H9 (cell line): ENCODE measurements around the gene TNPO3. TPM values are rescaled to one million over a fixed set of nuclear protein-coding genes. Genes with fewer than 3 reads are reported as not detected.

ENCODE experiments used
- DNase-seq: peaks from one replicate; pipeline ENCODE4 v3.0.0-alpha.2; 2017
- H2AFZ ChIP-seq: one replicate; pipeline ENCODE4 v1.6.1; 2013; ENCODE audit warnings: mild to moderate bottlenecking, low read length, control low read depth, moderate library complexity
- H2AK5ac ChIP-seq: 2 replicates; pipeline ENCODE4 v1.6.1; 2013; ENCODE audit warnings: low read length, control low read depth, mixed read lengths; ENCODE audit not compliant: insufficient read length
- H2BK120ac ChIP-seq: one replicate; pipeline ENCODE4 v1.6.1; 2013; ENCODE audit warnings: low read depth, mild to moderate bottlenecking, low read length, control low read depth, inconsistent platforms; ENCODE audit not compliant: poor library complexity, severe bottlenecking
- H2BK12ac ChIP-seq: 2 replicates; pipeline ENCODE4 v1.6.1; 2013; ENCODE audit warnings: low read length, control low read depth, mixed read lengths, low read depth; ENCODE audit not compliant: insufficient read length
- H2BK15ac ChIP-seq: 2 replicates; pipeline ENCODE4 v1.6.1; 2013; ENCODE audit warnings: low read depth, low read length, control low read depth
- H2BK20ac ChIP-seq: one replicate; pipeline ENCODE4 v1.6.1; 2013; ENCODE audit warnings: low read depth, mild to moderate bottlenecking, low read length, control low read depth, inconsistent platforms; ENCODE audit not compliant: poor library complexity, severe bottlenecking
- H2BK5ac ChIP-seq: 2 replicates; pipeline ENCODE4 v1.6.1; 2013; ENCODE audit warnings: low read length, control low read depth, mixed read lengths; ENCODE audit not compliant: insufficient read length
- H3K14ac ChIP-seq: 2 replicates; pipeline ENCODE4 v1.6.1; 2013; ENCODE audit warnings: low read length, control low read depth; ENCODE audit not compliant: insufficient read depth
- H3K18ac ChIP-seq: 2 replicates; pipeline ENCODE4 v1.6.1; 2013; ENCODE audit warnings: low read depth, mild to moderate bottlenecking, mixed read lengths, low read length, control low read depth; ENCODE audit not compliant: insufficient read length
- H3K23ac ChIP-seq: 2 replicates; pipeline ENCODE4 v1.6.1; 2013; ENCODE audit warnings: low read length, control low read depth, mixed read lengths, low read depth; ENCODE audit not compliant: insufficient read length
- H3K23me2 ChIP-seq: 2 replicates; pipeline ENCODE4 v1.6.1; 2013; ENCODE audit warnings: low read depth, mild to moderate bottlenecking, mixed read lengths, low read length, control low read depth; ENCODE audit not compliant: insufficient read length, poor library complexity, severe bottlenecking
- H3K27ac ChIP-seq: 2 replicates; pipeline ENCODE4 v1.5.1; 2013; ENCODE audit warnings: low read length, control low read depth, mixed read lengths, low read depth; ENCODE audit not compliant: insufficient read length
- H3K27me3 ChIP-seq: 2 replicates; pipeline ENCODE4 v1.6.1; 2013; ENCODE audit warnings: low read length, control low read depth, inconsistent platforms; ENCODE audit not compliant: insufficient read depth
- H3K4ac ChIP-seq: 2 replicates; pipeline ENCODE4 v1.6.1; 2013; ENCODE audit warnings: low read depth, mild to moderate bottlenecking, control low read depth, inconsistent platforms, low read length, moderate library complexity
- H3K4me1 ChIP-seq: 2 replicates; pipeline ENCODE4 v1.6.1; 2013; ENCODE audit warnings: low read length, control low read depth, inconsistent platforms; ENCODE audit not compliant: insufficient read depth
- H3K4me2 ChIP-seq: 2 replicates; pipeline ENCODE4 v1.6.1; 2013; ENCODE audit warnings: low read length, control low read depth, mixed read lengths; ENCODE audit not compliant: insufficient read length, insufficient read depth
- H3K56ac ChIP-seq: 2 replicates; pipeline ENCODE4 v1.6.1; 2013; ENCODE audit warnings: low read depth, mild to moderate bottlenecking, mixed read lengths, low read length, control low read depth; ENCODE audit not compliant: insufficient read length
- H3K79me1 ChIP-seq: 2 replicates; pipeline ENCODE4 v1.6.1; 2013; ENCODE audit warnings: low read depth, mild to moderate bottlenecking, moderate library complexity, low read length, control low read depth, inconsistent platforms; ENCODE audit not compliant: insufficient read depth, poor library complexity, severe bottlenecking
- H3K79me2 ChIP-seq: 2 replicates; pipeline ENCODE4 v1.6.1; 2013; ENCODE audit warnings: low read length, control low read depth, inconsistent platforms; ENCODE audit not compliant: insufficient read depth
- H3K9ac ChIP-seq: 2 replicates; pipeline ENCODE4 v1.6.1; 2013; ENCODE audit warnings: low read length, control low read depth, mixed read lengths; ENCODE audit not compliant: insufficient read length; ENCODE audit errors: extremely low read depth
- H3K9me3 ChIP-seq: one replicate; pipeline ENCODE4 v1.6.1; 2013; ENCODE audit warnings: low read depth, low read length, inconsistent platforms; ENCODE audit not compliant: control insufficient read depth
- H3T11ph ChIP-seq: one replicate; pipeline ENCODE4 v1.6.1; 2013; ENCODE audit warnings: mild to moderate bottlenecking, low read length, control low read depth, inconsistent platforms
- H4K20me1 ChIP-seq: one replicate; pipeline ENCODE4 v1.6.1; 2013; ENCODE audit not compliant: control insufficient read depth, insufficient read length, insufficient read depth
- H4K5ac ChIP-seq: 2 replicates; pipeline ENCODE4 v1.6.1; 2013; ENCODE audit warnings: low read depth, mild to moderate bottlenecking, mixed read lengths, low read length, control low read depth; ENCODE audit not compliant: insufficient read length
- H4K8ac ChIP-seq: replicated peaks from 2 replicates; pipeline ENCODE4 v1.6.1; 2013; ENCODE audit warnings: low read length, control low read depth, mixed read lengths, low read depth; ENCODE audit not compliant: insufficient read length
- H4K91ac ChIP-seq: 2 replicates; pipeline ENCODE4 v1.6.1; 2013; ENCODE audit warnings: low read depth, mild to moderate bottlenecking, moderate library complexity, mixed read lengths, low read length, control low read depth; ENCODE audit not compliant: insufficient read length
- H3K27ac Mint-ChIP-seq, 3 experiments: 2 replicates in 2 of 3; 3 replicates in 1 of 3; pipeline ENCODE4 v1.8.0; 2020 to 2021; ENCODE audit warnings: mixed read lengths in 3 of 3, mild to moderate bottlenecking in 1 of 3, moderate library complexity in 1 of 3
- H3K27me3 Mint-ChIP-seq: 2 replicates; pipeline ENCODE4 v1.8.0; 2021; ENCODE audit warnings: low read depth, mild to moderate bottlenecking, moderate library complexity, mixed read lengths
- H3K36me3 Mint-ChIP-seq, 3 experiments: 2 replicates in 2 of 3; 3 replicates in 1 of 3; pipeline ENCODE4 v1.8.0; 2020 to 2021; ENCODE audit warnings: low read depth in 3 of 3, mixed read lengths in 3 of 3; ENCODE audit not compliant: insufficient read depth in 1 of 3
- H3K4me1 Mint-ChIP-seq, 2 experiments: 2 replicates each; pipeline ENCODE4 v1.8.0; 2020; ENCODE audit warnings: mixed read lengths in 2 of 2
- H3K4me3 Mint-ChIP-seq, 2 experiments: 2 replicates in 1 of 2; 3 replicates in 1 of 2; pipeline ENCODE4 v1.8.0; 2020 to 2021; ENCODE audit warnings: mild to moderate bottlenecking in 2 of 2, mixed read lengths in 2 of 2, moderate library complexity in 1 of 2
- H3K9me3 Mint-ChIP-seq, 2 experiments: 2 replicates in 1 of 2; 3 replicates in 1 of 2; pipeline ENCODE4 v1.8.0; 2020; ENCODE audit warnings: mild to moderate bottlenecking in 2 of 2, mixed read lengths in 2 of 2, moderate library complexity in 1 of 2
- WGBS: extraction: QIAGEN DNeasy Blood & Tissue Kit; methylation state at CpG from one replicate; pipeline ENCODE4 v1.1.7; 2013; ENCODE audit warnings: missing lambda C conversion rate, low lambda C conversion rate, mixed read lengths; ENCODE audit not compliant: insufficient read length; ENCODE audit errors: extremely low coverage; 5-methylcytosine and 5-hydroxymethylcytosine counted together
- total RNA-seq: library from RNA; stranded (reverse); gene quantifications from 2 replicates; pipeline ENCODE4 v1.2.1, GENCODE V29; 2021
- TF ChIP-seq, protein P1 (sequence below): fragments of 200-600 bp; sonication (generic); conservative IDR thresholded peaks from 3 replicates; pipeline ENCODE4 v1.8.0; 2021; ENCODE audit warnings: antibody characterized with exemption, mild to moderate bottlenecking

Gene TNPO3
- total RNA-seq, 1 experiment from 2014 or later: 90.1 TPM

- Mint-ChIP-seq H3K27me3 (no peaks in the 10 kb centered on the region), H3K36me3 (peaks cover 16 to 61% (median 45%) of the 10 kb centered on the region in 3 experiments; a peak in 6 of 7 replicates), H3K27ac (no peak overlapping the region), H3K4me3 (no peak overlapping the region), H3K9me3 (no peaks in the 10 kb centered on the region), H3K4me1 (no peaks in the 10 kb centered on the region)
- WGBS: no CpG with 5 or more reads among the region's 1 CpG
- no peak overlapping the region for H2BK20ac ChIP-seq
- no peak overlapping the region for H3K9ac ChIP-seq
- no peak overlapping the region for H3K18ac ChIP-seq
- H4K5ac ChIP-seq: no peak overlapping the region
- TF ChIP-seq, protein P1, sequence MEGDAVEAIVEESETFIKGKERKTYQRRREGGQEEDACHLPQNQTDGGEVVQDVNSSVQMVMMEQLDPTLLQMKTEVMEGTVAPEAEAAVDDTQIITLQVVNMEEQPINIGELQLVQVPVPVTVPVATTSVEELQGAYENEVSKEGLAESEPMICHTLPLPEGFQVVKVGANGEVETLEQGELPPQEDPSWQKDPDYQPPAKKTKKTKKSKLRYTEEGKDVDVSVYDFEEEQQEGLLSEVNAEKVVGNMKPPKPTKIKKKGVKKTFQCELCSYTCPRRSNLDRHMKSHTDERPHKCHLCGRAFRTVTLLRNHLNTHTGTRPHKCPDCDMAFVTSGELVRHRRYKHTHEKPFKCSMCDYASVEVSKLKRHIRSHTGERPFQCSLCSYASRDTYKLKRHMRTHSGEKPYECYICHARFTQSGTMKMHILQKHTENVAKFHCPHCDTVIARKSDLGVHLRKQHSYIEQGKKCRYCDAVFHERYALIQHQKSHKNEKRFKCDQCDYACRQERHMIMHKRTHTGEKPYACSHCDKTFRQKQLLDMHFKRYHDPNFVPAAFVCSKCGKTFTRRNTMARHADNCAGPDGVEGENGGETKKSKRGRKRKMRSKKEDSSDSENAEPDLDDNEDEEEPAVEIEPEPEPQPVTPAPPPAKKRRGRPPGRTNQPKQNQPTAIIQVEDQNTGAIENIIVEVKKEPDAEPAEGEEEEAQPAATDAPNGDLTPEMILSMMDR: no peak
- no peak overlapping the region for H2BK15ac ChIP-seq
- no peaks in the 10 kb centered on the region for H3K4me1 ChIP-seq
- no peak overlapping the region for H3K56ac ChIP-seq
- H2BK120ac ChIP-seq: no peak overlapping the region
- H4K20me1 ChIP-seq: no peaks in the 10 kb centered on the region
- H3K79me2 ChIP-seq: 0 out of 2 replicates have a peak, but pooled peaks cover 2% of the 10 kb centered on the region
- H3K27me3 ChIP-seq: no peaks in the 10 kb centered on the region
- DNase-seq: no peak
- no peak overlapping the region for H4K8ac ChIP-seq
- H2AFZ ChIP-seq: no peak overlapping the region
- H3K23me2 ChIP-seq: no peaks in the 10 kb centered on the region
- no peaks in the 10 kb centered on the region for H3K9me3 ChIP-seq
- H3K27ac ChIP-seq: no peak overlapping the region
- no peak overlapping the region for H3K4me2 ChIP-seq
- H4K91ac ChIP-seq: no peak overlapping the region
- no peak overlapping the region for H2BK12ac ChIP-seq
- no peak overlapping the region for H3K4ac ChIP-seq
- H3T11ph ChIP-seq: no peak overlapping the region
- H3K14ac ChIP-seq: no peak overlapping the region
- H2AK5ac ChIP-seq: no peak overlapping the region
- no peak overlapping the region for H2BK5ac ChIP-seq
- H3K79me1 ChIP-seq: peaks cover 3% of the 10 kb centered on the region
- H3K23ac ChIP-seq: no peak overlapping the region
Observed at GRCh38 chr7:129012641-129013040, 42.3 kb downstream of the TNPO3 start.
